H9 (cell line): Measurements from ENCODE around the gene SLC38A3. TPM values are rescaled to one million over a fixed set of nuclear protein-coding genes. Genes with fewer than 3 reads are reported as not detected.

Source experiments
- DNase-seq: peaks from one replicate; pipeline ENCODE4 v3.0.0-alpha.2; 2017
- H2AFZ ChIP-seq: one replicate; pipeline ENCODE4 v1.6.1; 2013; ENCODE audit warnings: mild to moderate bottlenecking, low read length, control low read depth, moderate library complexity
- H2AK5ac ChIP-seq: 2 replicates; pipeline ENCODE4 v1.6.1; 2013; ENCODE audit warnings: low read length, control low read depth, mixed read lengths; ENCODE audit not compliant: insufficient read length
- H2BK120ac ChIP-seq: one replicate; pipeline ENCODE4 v1.6.1; 2013; ENCODE audit warnings: low read depth, mild to moderate bottlenecking, low read length, control low read depth, inconsistent platforms; ENCODE audit not compliant: poor library complexity, severe bottlenecking
- H2BK12ac ChIP-seq: 2 replicates; pipeline ENCODE4 v1.6.1; 2013; ENCODE audit warnings: low read length, control low read depth, mixed read lengths, low read depth; ENCODE audit not compliant: insufficient read length
- H2BK15ac ChIP-seq: 2 replicates; pipeline ENCODE4 v1.6.1; 2013; ENCODE audit warnings: low read depth, low read length, control low read depth
- H2BK20ac ChIP-seq: one replicate; pipeline ENCODE4 v1.6.1; 2013; ENCODE audit warnings: low read depth, mild to moderate bottlenecking, low read length, control low read depth, inconsistent platforms; ENCODE audit not compliant: poor library complexity, severe bottlenecking
- H2BK5ac ChIP-seq: 2 replicates; pipeline ENCODE4 v1.6.1; 2013; ENCODE audit warnings: low read length, control low read depth, mixed read lengths; ENCODE audit not compliant: insufficient read length
- H3K14ac ChIP-seq: 2 replicates; pipeline ENCODE4 v1.6.1; 2013; ENCODE audit warnings: low read length, control low read depth; ENCODE audit not compliant: insufficient read depth
- H3K18ac ChIP-seq: 2 replicates; pipeline ENCODE4 v1.6.1; 2013; ENCODE audit warnings: low read depth, mild to moderate bottlenecking, mixed read lengths, low read length, control low read depth; ENCODE audit not compliant: insufficient read length
- H3K23ac ChIP-seq: 2 replicates; pipeline ENCODE4 v1.6.1; 2013; ENCODE audit warnings: low read length, control low read depth, mixed read lengths, low read depth; ENCODE audit not compliant: insufficient read length
- H3K23me2 ChIP-seq: 2 replicates; pipeline ENCODE4 v1.6.1; 2013; ENCODE audit warnings: low read depth, mild to moderate bottlenecking, mixed read lengths, low read length, control low read depth; ENCODE audit not compliant: insufficient read length, poor library complexity, severe bottlenecking
- H3K27ac ChIP-seq: 2 replicates; pipeline ENCODE4 v1.5.1; 2013; ENCODE audit warnings: low read length, control low read depth, mixed read lengths, low read depth; ENCODE audit not compliant: insufficient read length
- H3K27me3 ChIP-seq: 2 replicates; pipeline ENCODE4 v1.6.1; 2013; ENCODE audit warnings: low read length, control low read depth, inconsistent platforms; ENCODE audit not compliant: insufficient read depth
- H3K4ac ChIP-seq: 2 replicates; pipeline ENCODE4 v1.6.1; 2013; ENCODE audit warnings: low read depth, mild to moderate bottlenecking, control low read depth, inconsistent platforms, low read length, moderate library complexity
- H3K4me1 ChIP-seq: 2 replicates; pipeline ENCODE4 v1.6.1; 2013; ENCODE audit warnings: low read length, control low read depth, inconsistent platforms; ENCODE audit not compliant: insufficient read depth
- H3K4me2 ChIP-seq: 2 replicates; pipeline ENCODE4 v1.6.1; 2013; ENCODE audit warnings: low read length, control low read depth, mixed read lengths; ENCODE audit not compliant: insufficient read length, insufficient read depth
- H3K56ac ChIP-seq: 2 replicates; pipeline ENCODE4 v1.6.1; 2013; ENCODE audit warnings: low read depth, mild to moderate bottlenecking, mixed read lengths, low read length, control low read depth; ENCODE audit not compliant: insufficient read length
- H3K79me1 ChIP-seq: 2 replicates; pipeline ENCODE4 v1.6.1; 2013; ENCODE audit warnings: low read depth, mild to moderate bottlenecking, moderate library complexity, low read length, control low read depth, inconsistent platforms; ENCODE audit not compliant: insufficient read depth, poor library complexity, severe bottlenecking
- H3K79me2 ChIP-seq: 2 replicates; pipeline ENCODE4 v1.6.1; 2013; ENCODE audit warnings: low read length, control low read depth, inconsistent platforms; ENCODE audit not compliant: insufficient read depth
- H3K9ac ChIP-seq: 2 replicates; pipeline ENCODE4 v1.6.1; 2013; ENCODE audit warnings: low read length, control low read depth, mixed read lengths; ENCODE audit not compliant: insufficient read length; ENCODE audit errors: extremely low read depth
- H3K9me3 ChIP-seq: one replicate; pipeline ENCODE4 v1.6.1; 2013; ENCODE audit warnings: low read depth, low read length, inconsistent platforms; ENCODE audit not compliant: control insufficient read depth
- H3T11ph ChIP-seq: one replicate; pipeline ENCODE4 v1.6.1; 2013; ENCODE audit warnings: mild to moderate bottlenecking, low read length, control low read depth, inconsistent platforms
- H4K20me1 ChIP-seq: one replicate; pipeline ENCODE4 v1.6.1; 2013; ENCODE audit not compliant: control insufficient read depth, insufficient read length, insufficient read depth
- H4K5ac ChIP-seq: 2 replicates; pipeline ENCODE4 v1.6.1; 2013; ENCODE audit warnings: low read depth, mild to moderate bottlenecking, mixed read lengths, low read length, control low read depth; ENCODE audit not compliant: insufficient read length
- H4K8ac ChIP-seq: replicated peaks from 2 replicates; pipeline ENCODE4 v1.6.1; 2013; ENCODE audit warnings: low read length, control low read depth, mixed read lengths, low read depth; ENCODE audit not compliant: insufficient read length
- H4K91ac ChIP-seq: 2 replicates; pipeline ENCODE4 v1.6.1; 2013; ENCODE audit warnings: low read depth, mild to moderate bottlenecking, moderate library complexity, mixed read lengths, low read length, control low read depth; ENCODE audit not compliant: insufficient read length
- H3K27ac Mint-ChIP-seq, 3 experiments: 2 replicates in 2 of 3; 3 replicates in 1 of 3; pipeline ENCODE4 v1.8.0; 2020 to 2021; ENCODE audit warnings: mixed read lengths in 3 of 3, mild to moderate bottlenecking in 1 of 3, moderate library complexity in 1 of 3
- H3K27me3 Mint-ChIP-seq: 2 replicates; pipeline ENCODE4 v1.8.0; 2021; ENCODE audit warnings: low read depth, mild to moderate bottlenecking, moderate library complexity, mixed read lengths
- H3K36me3 Mint-ChIP-seq, 3 experiments: 2 replicates in 2 of 3; 3 replicates in 1 of 3; pipeline ENCODE4 v1.8.0; 2020 to 2021; ENCODE audit warnings: low read depth in 3 of 3, mixed read lengths in 3 of 3; ENCODE audit not compliant: insufficient read depth in 1 of 3
- H3K4me1 Mint-ChIP-seq, 2 experiments: 2 replicates each; pipeline ENCODE4 v1.8.0; 2020; ENCODE audit warnings: mixed read lengths in 2 of 2
- H3K4me3 Mint-ChIP-seq, 2 experiments: 2 replicates in 1 of 2; 3 replicates in 1 of 2; pipeline ENCODE4 v1.8.0; 2020 to 2021; ENCODE audit warnings: mild to moderate bottlenecking in 2 of 2, mixed read lengths in 2 of 2, moderate library complexity in 1 of 2
- H3K9me3 Mint-ChIP-seq, 2 experiments: 2 replicates in 1 of 2; 3 replicates in 1 of 2; pipeline ENCODE4 v1.8.0; 2020; ENCODE audit warnings: mild to moderate bottlenecking in 2 of 2, mixed read lengths in 2 of 2, moderate library complexity in 1 of 2
- CTCF ChIP-seq: fragments of 200-600 bp; sonication (generic); conservative IDR thresholded peaks from 3 replicates; pipeline ENCODE4 v1.8.0; 2021; ENCODE audit warnings: antibody characterized with exemption, mild to moderate bottlenecking
- WGBS: extraction: QIAGEN DNeasy Blood & Tissue Kit; methylation state at CpG from one replicate; pipeline ENCODE4 v1.1.7; 2013; ENCODE audit warnings: missing lambda C conversion rate, low lambda C conversion rate, mixed read lengths; ENCODE audit not compliant: insufficient read length; ENCODE audit errors: extremely low coverage; 5-methylcytosine and 5-hydroxymethylcytosine counted together
- total RNA-seq: library from RNA; stranded (reverse); gene quantifications from 2 replicates; pipeline ENCODE4 v1.2.1, GENCODE V29; 2021

The SLC38A3 gene
- total RNA-seq, 1 experiment from 2014 or later: 1.4 TPM

GRCh38 chr3:50186096-50186495 is 19.0 kb upstream of the SLC38A3 start:
- H3K79me1 ChIP-seq: no peaks in the 10 kb centered on the region
- no peak overlapping the region for H2BK5ac ChIP-seq
- H3K4me3 Mint-ChIP-seq: no peak overlapping the region
- H4K8ac ChIP-seq: no peak overlapping the region
- no peaks in the 10 kb centered on the region for H3K4me1 ChIP-seq
- H2BK15ac ChIP-seq: no peak overlapping the region
- H3K36me3 Mint-ChIP-seq: peaks cover 25 to 29% (median 29%) of the 10 kb centered on the region in 3 experiments
- no peak overlapping the region for H2BK12ac ChIP-seq
- no peak overlapping the region for H4K5ac ChIP-seq
- no peak overlapping the region for H3K4me2 ChIP-seq
- DNase-seq: no peak
- no peak for TF ChIP-seq CTCF
- H3T11ph ChIP-seq: no peak overlapping the region
- H3K9me3 ChIP-seq: no peaks in the 10 kb centered on the region
- no peaks in the 10 kb centered on the region for H3K23me2 ChIP-seq
- H3K23ac ChIP-seq: no peak overlapping the region
- H2AFZ ChIP-seq: no peak overlapping the region
- no peaks in the 10 kb centered on the region for H3K9me3 Mint-ChIP-seq
- peaks cover 3 to 5% of the 10 kb centered on the region in 2 experiments; a peak in 3 of 4 replicates for H3K4me1 Mint-ChIP-seq
- no peak overlapping the region for H2BK120ac ChIP-seq
- no peak overlapping the region for H3K14ac ChIP-seq
- no peak overlapping the region for H3K27ac ChIP-seq
- no peak overlapping the region for H3K18ac ChIP-seq
- H3K79me2 ChIP-seq: no peaks in the 10 kb centered on the region
- H4K20me1 ChIP-seq: no peaks in the 10 kb centered on the region
- H2AK5ac ChIP-seq: no peak overlapping the region
- H3K4ac ChIP-seq: no peak overlapping the region
- no peak overlapping the region for H3K27ac Mint-ChIP-seq
- no peaks in the 10 kb centered on the region for H3K27me3 ChIP-seq
- H4K91ac ChIP-seq: no peak overlapping the region
- no peak overlapping the region for H3K56ac ChIP-seq
- WGBS: no CpG with 5 or more reads among the region's 10 CpGs
- H3K9ac ChIP-seq: no peak overlapping the region
- H3K27me3 Mint-ChIP-seq: no peaks in the 10 kb centered on the region
- no peak overlapping the region for H2BK20ac ChIP-seq
